Activated T-helper 1 cell treated with Interleukin-2 at 50 U/mL for 16 hours (primary cell): ENCODE measurements around the gene KATNA1.
A peak's percentile ranks its signal among the peaks of the same experiment; 100 is the strongest.

Experiments
- DNase-seq: peaks from one replicate; pipeline ENCODE4 v3.0.0-alpha.2; 2020; ENCODE audit warnings: low read depth

KATNA1 gene

GRCh38 chr6:149608381-149608982 lies 40.0 kb downstream of the KATNA1 start:
- DNase-seq = no peak

- DNase-seq = no peak
Measured at GRCh38 chr6:149600508-149600907, 48.0 kb downstream of the KATNA1 start.

GRCh38 chr6:149593408-149593807 lies 55.1 kb downstream of the KATNA1 start:
- DNase-seq = no peak

- no peak for DNase-seq
Measured at GRCh38 chr6:149592983-149593382, 55.5 kb downstream of the KATNA1 start.

GRCh38 chr6:149586149-149586548 lies 62.4 kb downstream of the KATNA1 start:
- DNase-seq = no peak

- DNase-seq = no peak
Measured at GRCh38 chr6:149581349-149581748, 67.2 kb downstream of the KATNA1 start.

- no peak for DNase-seq
Measured at GRCh38 chr6:149580880-149581279, 67.6 kb downstream of the KATNA1 start.

- DNase-seq = no peak
Measured at GRCh38 chr6:149567945-149568585, 80.4 kb downstream of the KATNA1 start.

GRCh38 chr6:149567194-149567586 lies 81.3 kb downstream of the KATNA1 start:
- DNase-seq = no peak

GRCh38 chr6:149566410-149567193 lies 81.9 kb downstream of the KATNA1 start:
- DNase-seq = peak; percentile 32

- peak; percentile 94 for DNase-seq
Measured at GRCh38 chr6:149565527-149566409, 82.7 kb downstream of the KATNA1 start, which contains the start of gene GINM1. Gene GINM1, plus strand, starts transcription at chr6:149566375. Its CDS starts 40 bp downstream, at chr6:149566415.

GRCh38 chr6:149563928-149564325 lies 84.6 kb downstream of the KATNA1 start:
- DNase-seq = no peak

GRCh38 chr6:149563203-149563927 lies 85.1 kb downstream of the KATNA1 start:
- no peak for DNase-seq

- DNase-seq = no peak
Measured at GRCh38 chr6:149560736-149561135, 87.8 kb downstream of the KATNA1 start.

GRCh38 chr6:149559389-149559788 lies 89.1 kb downstream of the KATNA1 start:
- no peak for DNase-seq

- no peak for DNase-seq
Measured at GRCh38 chr6:149558029-149558428, 90.5 kb downstream of the KATNA1 start.

GRCh38 chr6:149551920-149552319 lies 96.6 kb downstream of the KATNA1 start:
- DNase-seq = no peak

GRCh38 chr6:149545754-149546471 lies 102.6 kb downstream of the KATNA1 start, which contains the start of gene PPIL4:
Gene PPIL4, minus strand, starts transcription at chr6:149546043. Its CDS starts 38 bp downstream, at chr6:149546005.
- peak; percentile 94 for DNase-seq

- DNase-seq = no peak
Measured at GRCh38 chr6:149545258-149545753, 103.2 kb downstream of the KATNA1 start.
